M059J (cell line): ENCODE measurements around the gene LPAR3. TPM values are rescaled to one million over a fixed set of nuclear protein-coding genes. Genes with fewer than 3 reads are reported as not detected.

Experiments
- DNase-seq: peaks from one replicate; pipeline ENCODE4 v3.0.0-alpha.2; 2012; ENCODE audit warnings: low read depth
- total RNA-seq: library from RNA; depleted of rRNA; stranded (reverse); fragments of >200 nt; shearing (Covaris generic); gene quantifications from 2 replicates; pipeline ENCODE4 v1.2.3, GENCODE V29; 2014; rRNA removed

The LPAR3 gene
- total RNA-seq: 2.6 and 3.6 TPM in 2 replicates

GRCh38 chr1:84892705-84893618 is at the start of gene LPAR3:
Gene LPAR3 (minus strand): TSS chr1:84893206. CDS start chr1:84866120, 27,086 bp downstream.
- DNase-seq: peak; percentile 62

GRCh38 chr1:84941843-84942242 is 48.8 kb upstream of the LPAR3 start:
- DNase-seq: no peak

- DNase-seq: peak; percentile 71
These were observed 47.5 kb upstream of the LPAR3 start for GRCh38 chr1:84940481-84940880.

- DNase-seq: no peak
These were observed 46.8 kb upstream of the LPAR3 start for GRCh38 chr1:84939761-84940160.

- peak; percentile 53 for DNase-seq
These were observed 46.1 kb upstream of the LPAR3 start for GRCh38 chr1:84939151-84939550.

GRCh38 chr1:84936116-84936810 is 43.3 kb upstream of the LPAR3 start:
- DNase-seq: peak; percentile 74

- no peak for DNase-seq
These were observed 40.1 kb upstream of the LPAR3 start for GRCh38 chr1:84933011-84933611.

- DNase-seq: no peak
These were observed 37.8 kb upstream of the LPAR3 start for GRCh38 chr1:84930831-84931230.

- DNase-seq: no peak
These were observed 37.3 kb upstream of the LPAR3 start for GRCh38 chr1:84930329-84930728.

GRCh38 chr1:84929581-84929980 is 36.6 kb upstream of the LPAR3 start:
- DNase-seq: no peak

- no peak for DNase-seq
These were observed 36.0 kb upstream of the LPAR3 start for GRCh38 chr1:84928979-84929378.

GRCh38 chr1:84923317-84923716 is 30.3 kb upstream of the LPAR3 start:
- no peak for DNase-seq

GRCh38 chr1:84920159-84920558 is 27.2 kb upstream of the LPAR3 start:
- no peak for DNase-seq

GRCh38 chr1:84919461-84919970 is 26.5 kb upstream of the LPAR3 start:
- DNase-seq: no peak

GRCh38 chr1:84918726-84919336 is 25.8 kb upstream of the LPAR3 start:
- DNase-seq: no peak

- DNase-seq: no peak
These were observed 23.9 kb upstream of the LPAR3 start for GRCh38 chr1:84916897-84917296.

GRCh38 chr1:84913555-84913892 is 20.5 kb upstream of the LPAR3 start:
- DNase-seq: peak; percentile 33

- peak; percentile 18 for DNase-seq
These were observed 19.9 kb upstream of the LPAR3 start for GRCh38 chr1:84912726-84913554.

- peak; percentile 62 for DNase-seq
These were observed 15.9 kb upstream of the LPAR3 start for GRCh38 chr1:84908746-84909464.

- peak; percentile 97 for DNase-seq
These were observed 14.3 kb upstream of the LPAR3 start for GRCh38 chr1:84907095-84907827.
